HEK293 (cell line): ENCODE data around the gene KLHL30.

Experiments
- OSR2 ChIP-seq: fragments of 450-650 bp; formaldehyde crosslinking; IDR thresholded peaks from 2 replicates; pipeline ENCODE4 v1.5.1; 2016; ENCODE audit warnings: missing biosample characterization, missing genetic modification characterization
- REPIN1 ChIP-seq: fragments of 450-650 bp; formaldehyde crosslinking; IDR thresholded peaks from 2 replicates; pipeline ENCODE4 v1.5.1; 2017; ENCODE audit warnings: missing biosample characterization, missing genetic modification characterization, low read depth
- WT1 ChIP-seq: fragments of 450-650 bp; formaldehyde crosslinking; IDR thresholded peaks from 2 replicates; pipeline ENCODE4 v1.5.1; 2016; ENCODE audit warnings: missing biosample characterization, missing genetic modification characterization
- YY2 ChIP-seq: fragments of 450-650 bp; formaldehyde crosslinking; IDR thresholded peaks from 2 replicates; pipeline ENCODE4 v1.5.1; 2016; ENCODE audit warnings: missing biosample characterization, missing genetic modification characterization
- ZBTB44 ChIP-seq: fragments of 450-650 bp; IDR thresholded peaks from 2 replicates; pipeline ENCODE4 v1.5.1; 2018; ENCODE audit warnings: missing biosample characterization, mild to moderate bottlenecking, missing genetic modification characterization
- ZNF19 ChIP-seq: fragments of 450-650 bp; formaldehyde crosslinking; IDR thresholded peaks from 2 replicates; pipeline ENCODE4; 2016; ENCODE audit warnings: missing biosample characterization, missing genetic modification characterization, low read depth
- ZNF202 ChIP-seq: fragments of 450-650 bp; formaldehyde crosslinking; IDR thresholded peaks from 2 replicates; pipeline ENCODE4 v1.5.1; 2016; ENCODE audit warnings: missing biosample characterization, missing genetic modification characterization, borderline replicate concordance
- ZNF23 ChIP-seq: fragments of 450-650 bp; formaldehyde crosslinking; IDR thresholded peaks from 2 replicates; pipeline ENCODE4 v1.5.1; 2016; ENCODE audit warnings: missing biosample characterization, missing genetic modification characterization, borderline replicate concordance
- ZNF274 ChIP-seq, 2 experiments: fragments of 200-500 bp in 1 of 2; fragments of 450-650 bp in 1 of 2; sonication (Bioruptor generic) in 1 of 2; formaldehyde crosslinking in 1 of 2; IDR thresholded peaks; 2 replicates each; pipeline versions ENCODE4 v1.5.1 to v1.6.1; 2014 to 2016; ENCODE audit warnings: borderline replicate concordance in 1 of 2, inconsistent platforms in 1 of 2, low read length in 1 of 2, missing biosample characterization in 1 of 2, missing genetic modification characterization in 1 of 2
- ZNF335 ChIP-seq: fragments of 450-650 bp; formaldehyde crosslinking; conservative IDR thresholded peaks from 2 replicates; pipeline ENCODE4 v1.5.1; 2016; ENCODE audit warnings: missing biosample characterization, missing genetic modification characterization
- ZNF341 ChIP-seq: fragments of 450-650 bp; formaldehyde crosslinking; IDR thresholded peaks from 2 replicates; pipeline ENCODE4; 2016; ENCODE audit warnings: low read depth, missing biosample characterization, missing genetic modification characterization
- ZNF354C ChIP-seq: fragments of 450-650 bp; formaldehyde crosslinking; IDR thresholded peaks from 2 replicates; pipeline ENCODE4 v1.5.1; 2016; ENCODE audit warnings: missing biosample characterization, missing genetic modification characterization, low read depth, borderline replicate concordance
- ZNF544 ChIP-seq: fragments of 450-650 bp; formaldehyde crosslinking; IDR thresholded peaks from 2 replicates; pipeline ENCODE4 v1.5.0; 2017; ENCODE audit warnings: missing biosample characterization, missing genetic modification characterization
- ZNF600 ChIP-seq: fragments of 450-650 bp; formaldehyde crosslinking; IDR thresholded peaks from 2 replicates; pipeline ENCODE4 v1.5.1; 2016; ENCODE audit warnings: missing biosample characterization, missing genetic modification characterization
- ZNF623 ChIP-seq: fragments of 450-650 bp; formaldehyde crosslinking; IDR thresholded peaks from 2 replicates; pipeline ENCODE4 v1.5.1; 2016; ENCODE audit warnings: missing biosample characterization, missing genetic modification characterization
- ZNF639 ChIP-seq: fragments of 450-650 bp; formaldehyde crosslinking; IDR thresholded peaks from 2 replicates; pipeline ENCODE4 v1.5.1; 2016; ENCODE audit warnings: missing biosample characterization, missing genetic modification characterization
- ZNF658 ChIP-seq: fragments of 450-650 bp; formaldehyde crosslinking; IDR thresholded peaks from 2 replicates; pipeline ENCODE4; 2016; ENCODE audit warnings: missing biosample characterization, missing genetic modification characterization
- ZNF660 ChIP-seq: fragments of 450-650 bp; IDR thresholded peaks from 2 replicates; pipeline ENCODE4 v1.5.1; 2018; ENCODE audit warnings: missing biosample characterization, mild to moderate bottlenecking, missing genetic modification characterization
- ZNF785 ChIP-seq: fragments of 450-650 bp; formaldehyde crosslinking; IDR thresholded peaks from 2 replicates; pipeline ENCODE4 v1.5.1; 2016; ENCODE audit warnings: missing biosample characterization, missing genetic modification characterization
- TF ChIP-seq, protein P1 (sequence below): fragments of 450-650 bp; formaldehyde crosslinking; IDR thresholded peaks from 2 replicates; pipeline ENCODE4 v1.5.1; 2016; ENCODE audit warnings: missing biosample characterization, missing genetic modification characterization
- TF ChIP-seq, protein P2 (sequence below): fragments of 450-650 bp; formaldehyde crosslinking; IDR thresholded peaks from 2 replicates; pipeline ENCODE4 v1.5.1; 2016; ENCODE audit warnings: missing biosample characterization, missing genetic modification characterization
- TF ChIP-seq, protein P3 (sequence below): fragments of 450-650 bp; formaldehyde crosslinking; optimal IDR thresholded peaks from 2 replicates; pipeline ENCODE3; 2016; ENCODE audit warnings: missing biosample characterization, mild to moderate bottlenecking, missing genetic modification characterization
- TF ChIP-seq, protein P4 (sequence below): fragments of 450-650 bp; IDR thresholded peaks from 2 replicates; pipeline ENCODE4 v1.5.1; 2018; ENCODE audit warnings: missing biosample characterization, missing genetic modification characterization
- TF ChIP-seq, protein P5 (sequence below): IDR thresholded peaks from 2 replicates; pipeline ENCODE4 v1.6.1; 2011; ENCODE audit warnings: mild to moderate bottlenecking, low read depth, low read length, borderline replicate concordance
- TF ChIP-seq, protein P6 (sequence below): fragments of 450-650 bp; formaldehyde crosslinking; IDR thresholded peaks from 2 replicates; pipeline ENCODE4 v1.5.1; 2016; ENCODE audit warnings: missing biosample characterization, missing genetic modification characterization

KLHL30 gene

GRCh38 chr2:238141541-238142318, 3.3 kb downstream of the KLHL30 start (continued):
- TF ChIP-seq, protein P1, sequence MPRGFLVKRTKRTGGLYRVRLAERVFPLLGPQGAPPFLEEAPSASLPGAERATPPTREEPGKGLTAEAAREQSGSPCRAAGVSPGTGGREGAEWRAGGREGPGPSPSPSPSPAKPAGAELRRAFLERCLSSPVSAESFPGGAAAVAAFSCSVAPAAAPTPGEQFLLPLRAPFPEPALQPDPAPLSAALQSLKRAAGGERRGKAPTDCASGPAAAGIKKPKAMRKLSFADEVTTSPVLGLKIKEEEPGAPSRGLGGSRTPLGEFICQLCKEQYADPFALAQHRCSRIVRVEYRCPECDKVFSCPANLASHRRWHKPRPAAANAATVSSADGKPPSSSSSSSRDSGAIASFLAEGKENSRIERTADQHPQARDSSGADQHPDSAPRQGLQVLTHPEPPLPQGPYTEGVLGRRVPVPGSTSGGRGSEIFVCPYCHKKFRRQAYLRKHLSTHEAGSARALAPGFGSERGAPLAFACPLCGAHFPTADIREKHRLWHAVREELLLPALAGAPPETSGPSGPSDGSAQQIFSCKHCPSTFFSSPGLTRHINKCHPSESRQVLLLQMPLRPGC (tag by site-specific recombination), result no peak
- TF ChIP-seq ZNF544 (tag by site-specific recombination) (no peak), WT1 (tag by site-specific recombination) (no peak), ZNF202 (tag by site-specific recombination) (no peak), ZNF785 (tag by site-specific recombination) (no peak), OSR2 (no peak), REPIN1 (no peak), YY2 (tag by site-specific recombination) (no peak), ZBTB44 (tag by site-specific recombination) (no peak), ZNF19 (tag by site-specific recombination) (no peak), ZNF23 (tag by site-specific recombination) (no peak), ZNF660 (tag by site-specific recombination) (no peak), ZNF335 (tag by site-specific recombination) (peak; percentile 70), ZNF658 (tag by site-specific recombination) (no peak), ZNF354C (no peak), ZNF623 (tag by site-specific recombination) (no peak), ZNF341 (tag by site-specific recombination) (0 out of 2 replicates have a peak, but pooled peaks have one; percentile 26), ZNF600 (tag by site-specific recombination) (no peak), ZNF639 (tag by site-specific recombination) (no peak), ZNF274 (IDR thresholded peaks at IDR 0.05; ENCODE audit: low read length) (no peak), ZNF274 (tag by site-specific recombination; IDR thresholded peaks at IDR 0.05; ENCODE audit: borderline replicate concordance) (no peak)
- TF ChIP-seq, protein P2, sequence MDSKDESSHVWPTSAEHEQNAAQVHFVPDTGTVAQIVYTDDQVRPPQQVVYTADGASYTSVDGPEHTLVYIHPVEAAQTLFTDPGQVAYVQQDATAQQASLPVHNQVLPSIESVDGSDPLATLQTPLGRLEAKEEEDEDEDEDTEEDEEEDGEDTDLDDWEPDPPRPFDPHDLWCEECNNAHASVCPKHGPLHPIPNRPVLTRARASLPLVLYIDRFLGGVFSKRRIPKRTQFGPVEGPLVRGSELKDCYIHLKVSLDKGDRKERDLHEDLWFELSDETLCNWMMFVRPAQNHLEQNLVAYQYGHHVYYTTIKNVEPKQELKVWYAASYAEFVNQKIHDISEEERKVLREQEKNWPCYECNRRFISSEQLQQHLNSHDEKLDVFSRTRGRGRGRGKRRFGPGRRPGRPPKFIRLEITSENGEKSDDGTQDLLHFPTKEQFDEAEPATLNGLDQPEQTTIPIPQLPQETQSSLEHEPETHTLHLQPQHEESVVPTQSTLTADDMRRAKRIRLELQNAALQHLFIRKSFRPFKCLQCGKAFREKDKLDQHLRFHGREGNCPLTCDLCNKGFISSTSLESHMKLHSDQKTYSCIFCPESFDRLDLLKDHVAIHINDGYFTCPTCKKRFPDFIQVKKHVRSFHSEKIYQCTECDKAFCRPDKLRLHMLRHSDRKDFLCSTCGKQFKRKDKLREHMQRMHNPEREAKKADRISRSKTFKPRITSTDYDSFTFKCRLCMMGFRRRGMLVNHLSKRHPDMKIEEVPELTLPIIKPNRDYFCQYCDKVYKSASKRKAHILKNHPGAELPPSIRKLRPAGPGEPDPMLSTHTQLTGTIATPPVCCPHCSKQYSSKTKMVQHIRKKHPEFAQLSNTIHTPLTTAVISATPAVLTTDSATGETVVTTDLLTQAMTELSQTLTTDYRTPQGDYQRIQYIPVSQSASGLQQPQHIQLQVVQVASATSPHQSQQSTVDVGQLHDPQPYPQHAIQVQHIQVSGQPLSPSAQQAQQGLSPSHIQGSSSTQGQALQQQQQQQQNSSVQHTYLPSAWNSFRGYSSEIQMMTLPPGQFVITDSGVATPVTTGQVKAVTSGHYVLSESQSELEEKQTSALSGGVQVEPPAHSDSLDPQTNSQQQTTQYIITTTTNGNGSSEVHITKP (tag by site-specific recombination), result peak; percentile 50; the same call in 1 of the 2 replicates
- TF ChIP-seq, protein P3, sequence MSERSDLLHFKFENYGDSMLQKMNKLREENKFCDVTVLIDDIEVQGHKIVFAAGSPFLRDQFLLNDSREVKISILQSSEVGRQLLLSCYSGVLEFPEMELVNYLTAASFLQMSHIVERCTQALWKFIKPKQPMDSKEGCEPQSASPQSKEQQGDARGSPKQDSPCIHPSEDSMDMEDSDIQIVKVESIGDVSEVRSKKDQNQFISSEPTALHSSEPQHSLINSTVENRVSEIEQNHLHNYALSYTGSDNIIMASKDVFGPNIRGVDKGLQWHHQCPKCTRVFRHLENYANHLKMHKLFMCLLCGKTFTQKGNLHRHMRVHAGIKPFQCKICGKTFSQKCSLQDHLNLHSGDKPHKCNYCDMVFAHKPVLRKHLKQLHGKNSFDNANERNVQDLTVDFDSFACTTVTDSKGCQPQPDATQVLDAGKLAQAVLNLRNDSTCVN (tag by site-specific recombination), result no peak
- TF ChIP-seq, protein P4, sequence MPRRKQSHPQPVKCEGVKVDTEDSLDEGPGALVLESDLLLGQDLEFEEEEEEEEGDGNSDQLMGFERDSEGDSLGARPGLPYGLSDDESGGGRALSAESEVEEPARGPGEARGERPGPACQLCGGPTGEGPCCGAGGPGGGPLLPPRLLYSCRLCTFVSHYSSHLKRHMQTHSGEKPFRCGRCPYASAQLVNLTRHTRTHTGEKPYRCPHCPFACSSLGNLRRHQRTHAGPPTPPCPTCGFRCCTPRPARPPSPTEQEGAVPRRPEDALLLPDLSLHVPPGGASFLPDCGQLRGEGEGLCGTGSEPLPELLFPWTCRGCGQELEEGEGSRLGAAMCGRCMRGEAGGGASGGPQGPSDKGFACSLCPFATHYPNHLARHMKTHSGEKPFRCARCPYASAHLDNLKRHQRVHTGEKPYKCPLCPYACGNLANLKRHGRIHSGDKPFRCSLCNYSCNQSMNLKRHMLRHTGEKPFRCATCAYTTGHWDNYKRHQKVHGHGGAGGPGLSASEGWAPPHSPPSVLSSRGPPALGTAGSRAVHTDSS (tag by site-specific recombination), result no peak
- TF ChIP-seq, protein P5, sequence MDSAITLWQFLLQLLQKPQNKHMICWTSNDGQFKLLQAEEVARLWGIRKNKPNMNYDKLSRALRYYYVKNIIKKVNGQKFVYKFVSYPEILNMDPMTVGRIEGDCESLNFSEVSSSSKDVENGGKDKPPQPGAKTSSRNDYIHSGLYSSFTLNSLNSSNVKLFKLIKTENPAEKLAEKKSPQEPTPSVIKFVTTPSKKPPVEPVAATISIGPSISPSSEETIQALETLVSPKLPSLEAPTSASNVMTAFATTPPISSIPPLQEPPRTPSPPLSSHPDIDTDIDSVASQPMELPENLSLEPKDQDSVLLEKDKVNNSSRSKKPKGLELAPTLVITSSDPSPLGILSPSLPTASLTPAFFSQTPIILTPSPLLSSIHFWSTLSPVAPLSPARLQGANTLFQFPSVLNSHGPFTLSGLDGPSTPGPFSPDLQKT, result no peak
- TF ChIP-seq, protein P6, sequence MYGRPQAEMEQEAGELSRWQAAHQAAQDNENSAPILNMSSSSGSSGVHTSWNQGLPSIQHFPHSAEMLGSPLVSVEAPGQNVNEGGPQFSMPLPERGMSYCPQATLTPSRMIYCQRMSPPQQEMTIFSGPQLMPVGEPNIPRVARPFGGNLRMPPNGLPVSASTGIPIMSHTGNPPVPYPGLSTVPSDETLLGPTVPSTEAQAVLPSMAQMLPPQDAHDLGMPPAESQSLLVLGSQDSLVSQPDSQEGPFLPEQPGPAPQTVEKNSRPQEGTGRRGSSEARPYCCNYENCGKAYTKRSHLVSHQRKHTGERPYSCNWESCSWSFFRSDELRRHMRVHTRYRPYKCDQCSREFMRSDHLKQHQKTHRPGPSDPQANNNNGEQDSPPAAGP (tag by site-specific recombination), result peak; percentile 60; the same call in 1 of the 2 replicates
